ENCODE results near the gene KMT2C. TPM values are rescaled to one million over a fixed set of nuclear protein-coding genes. Genes with fewer than 3 reads are reported as not detected.
A peak's percentile ranks its signal among the peaks of the same experiment; 100 is the strongest.

The KMT2C gene
- total and polyA plus RNA-seq, 11 donors = 8.4 to 62.4 (median 42.2) TPM

DNA sequence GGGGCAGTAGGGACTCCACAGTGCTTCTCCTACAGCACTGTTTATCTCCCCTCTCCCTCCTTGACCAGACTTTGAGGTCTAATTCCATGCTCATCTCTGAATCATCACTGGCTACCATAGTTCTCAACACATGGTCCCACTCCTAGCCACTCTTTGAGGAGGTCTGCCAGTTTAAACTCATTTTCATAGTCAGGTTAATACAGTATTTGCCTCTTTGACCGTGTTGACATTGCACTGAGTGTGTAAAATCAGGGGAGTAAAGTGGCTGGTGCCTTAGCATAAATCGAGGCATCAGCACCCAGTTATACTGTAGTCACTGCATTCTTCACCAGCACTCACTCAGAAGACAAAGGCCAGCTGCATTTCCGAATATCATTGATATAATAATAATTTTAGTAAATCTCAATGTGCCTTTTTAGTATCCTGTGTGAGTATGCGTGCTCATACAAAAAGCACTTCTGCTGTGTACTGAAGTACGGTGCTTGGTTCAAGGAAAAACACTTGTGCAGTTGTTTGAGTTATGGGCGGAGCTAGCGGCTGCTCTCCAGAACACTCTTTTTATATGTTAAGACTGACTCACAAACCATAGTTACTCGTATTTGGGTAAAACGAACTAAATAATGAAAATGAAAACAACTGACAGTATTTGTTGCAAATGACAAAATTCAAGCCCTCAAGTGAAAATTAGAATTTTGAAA lies 320.6 kb downstream of the KMT2C start:
- no peak for TF ChIP-seq POLR2A (IDR thresholded peaks at IDR 0.05)
- TF ChIP-seq, protein P1, sequence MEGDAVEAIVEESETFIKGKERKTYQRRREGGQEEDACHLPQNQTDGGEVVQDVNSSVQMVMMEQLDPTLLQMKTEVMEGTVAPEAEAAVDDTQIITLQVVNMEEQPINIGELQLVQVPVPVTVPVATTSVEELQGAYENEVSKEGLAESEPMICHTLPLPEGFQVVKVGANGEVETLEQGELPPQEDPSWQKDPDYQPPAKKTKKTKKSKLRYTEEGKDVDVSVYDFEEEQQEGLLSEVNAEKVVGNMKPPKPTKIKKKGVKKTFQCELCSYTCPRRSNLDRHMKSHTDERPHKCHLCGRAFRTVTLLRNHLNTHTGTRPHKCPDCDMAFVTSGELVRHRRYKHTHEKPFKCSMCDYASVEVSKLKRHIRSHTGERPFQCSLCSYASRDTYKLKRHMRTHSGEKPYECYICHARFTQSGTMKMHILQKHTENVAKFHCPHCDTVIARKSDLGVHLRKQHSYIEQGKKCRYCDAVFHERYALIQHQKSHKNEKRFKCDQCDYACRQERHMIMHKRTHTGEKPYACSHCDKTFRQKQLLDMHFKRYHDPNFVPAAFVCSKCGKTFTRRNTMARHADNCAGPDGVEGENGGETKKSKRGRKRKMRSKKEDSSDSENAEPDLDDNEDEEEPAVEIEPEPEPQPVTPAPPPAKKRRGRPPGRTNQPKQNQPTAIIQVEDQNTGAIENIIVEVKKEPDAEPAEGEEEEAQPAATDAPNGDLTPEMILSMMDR (IDR thresholded peaks at IDR 0.05) = no peak
- no peak overlapping the region for H3K4me3 ChIP-seq
- WGBS, 4 donors = 93 to 96% (median 95%) methylated on average over 9 of the region's 9 CpGs
- no peak for ATAC-seq
- intact Hi-C loops (cut with DNase I) = no loop called here
- DNase-seq = no peak
- no peaks in the 10 kb centered on the region for H3K9me3 ChIP-seq
- peaks cover 0 to 91% (median 86%) of the 10 kb centered on the region in 9 donors for H3K36me3 ChIP-seq
- no peaks in the 10 kb centered on the region for H3K4me1 ChIP-seq
- H3K27ac ChIP-seq = no peak overlapping the region
- no peaks in the 10 kb centered on the region for H3K27me3 ChIP-seq

DNA sequence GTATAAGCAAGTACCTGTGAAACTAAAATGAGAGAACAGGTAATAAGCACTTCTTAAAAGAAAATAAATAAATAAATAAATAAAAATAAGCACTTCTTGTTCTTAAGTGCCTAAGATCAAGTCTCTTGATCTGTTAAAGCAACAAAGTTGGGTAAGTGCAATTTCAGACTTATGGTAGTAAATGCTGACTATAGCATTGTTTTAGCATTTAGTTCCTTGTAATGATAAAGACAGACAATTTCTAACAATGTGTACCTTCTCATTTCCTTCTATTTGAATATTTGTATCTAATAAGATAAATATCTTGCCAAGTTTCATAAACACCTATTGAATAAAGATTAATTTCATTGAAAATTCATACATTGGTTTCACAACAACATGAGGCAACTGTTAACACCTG lies 323.0 kb downstream of the KMT2C start:
- Histone ChIP-seq H3K27me3 (no peaks in the 10 kb centered on the region), H3K27ac (no peak overlapping the region), H3K9me3 (no peaks in the 10 kb centered on the region), H3K4me1 (peaks cover 0 to 3% (median 0%) of the 10 kb centered on the region in 12 donors), H3K4me3 (no peak overlapping the region), H3K36me3 (peaks cover 0 to 87% (median 75%) of the 10 kb centered on the region in 9 donors)
- intact Hi-C loops (cut with DNase I) = no loop called here
- DNase-seq = no peak
- ATAC-seq = no peak
- TF ChIP-seq, protein P1 (IDR thresholded peaks at IDR 0.05) = no peak
- TF ChIP-seq POLR2A (IDR thresholded peaks at IDR 0.05) = no peak

DNA sequence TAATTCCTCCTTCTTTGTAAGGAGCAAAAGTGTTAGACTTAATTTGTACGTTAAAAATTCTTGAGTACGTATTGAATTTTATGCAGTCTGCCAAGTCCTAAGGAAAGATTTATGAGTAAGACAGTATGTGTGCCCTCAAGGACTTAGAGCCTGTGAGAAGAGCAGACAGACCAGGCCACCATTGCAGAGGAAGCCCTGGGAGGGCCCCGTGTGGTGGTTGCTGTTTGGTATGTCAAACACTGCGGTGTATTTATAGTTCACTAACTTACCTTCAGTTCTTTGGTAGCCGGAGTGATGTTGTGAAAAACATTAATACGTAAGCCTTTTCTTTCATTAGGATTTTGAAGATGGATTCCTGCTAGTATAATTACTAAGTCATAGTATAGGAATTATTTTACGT lies 327.4 kb downstream of the KMT2C start:
- no peak overlapping the region for H3K4me3 ChIP-seq
- WGBS, 4 donors = 63 to 72% (median 69%) methylated on average over 7 of the region's 7 CpGs
- TF ChIP-seq, protein P1 (IDR thresholded peaks at IDR 0.05) = peak in 4 of 12 donors; percentile 7 to 25 (median 16)
- no peak for TF ChIP-seq POLR2A (IDR thresholded peaks at IDR 0.05)
- ATAC-seq (peak; percentile 80 to 94 (median 87)), DNase-seq (no peak)
- peaks cover 0 to 84% (median 62%) of the 10 kb centered on the region in 9 donors for H3K36me3 ChIP-seq
- intact Hi-C loops (cut with DNase I) = no loop called here
- H3K27ac ChIP-seq = peak overlapping the region in 1 of 12 donors; percentile 19
- no peaks in the 10 kb centered on the region for H3K9me3 ChIP-seq
- peaks cover 0 to 3% (median 0%) of the 10 kb centered on the region in 12 donors for H3K4me1 ChIP-seq
- H3K27me3 ChIP-seq = no peaks in the 10 kb centered on the region

DNA sequence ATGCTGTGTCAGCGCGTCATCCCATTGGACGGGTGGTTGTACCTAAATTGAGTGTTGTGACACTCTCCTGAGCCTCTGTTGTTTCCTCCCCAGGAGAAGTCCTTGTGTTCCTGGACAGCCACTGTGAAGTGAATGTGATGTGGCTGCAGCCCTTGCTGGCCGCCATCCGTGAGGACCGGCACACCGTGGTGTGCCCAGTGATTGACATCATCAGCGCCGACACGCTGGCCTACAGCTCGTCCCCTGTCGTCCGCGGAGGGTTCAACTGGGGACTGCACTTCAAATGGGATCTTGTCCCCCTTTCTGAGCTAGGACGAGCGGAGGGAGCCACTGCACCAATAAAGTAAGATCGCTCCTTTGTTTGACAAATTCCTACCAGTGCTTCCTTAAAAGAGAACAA lies 327.9 kb downstream of the KMT2C start:
- peak in 2 of 4 donors; percentile 8 to 26 for ATAC-seq
- Histone ChIP-seq H3K27me3 (no peaks in the 10 kb centered on the region), H3K4me1 (peaks cover 0 to 3% (median 0%) of the 10 kb centered on the region in 12 donors), H3K27ac (peak overlapping the region in 1 of 12 donors; percentile 19), H3K4me3 (no peak overlapping the region), H3K9me3 (no peaks in the 10 kb centered on the region), H3K36me3 (peaks cover 0 to 84% (median 62%) of the 10 kb centered on the region in 9 donors)
- WGBS, 4 donors = 95 to 98% (median 96%) methylated on average over 11 to 17 of the region's 17 CpGs
- no peak for DNase-seq
- TF ChIP-seq, protein P1 (IDR thresholded peaks at IDR 0.05) = no peak
- TF ChIP-seq POLR2A (IDR thresholded peaks at IDR 0.05) = no peak
- intact Hi-C loops (cut with DNase I) = no loop called here
